H1 (cell line): ENCODE measurements around the gene RBM8A. TPM values are rescaled to one million over a fixed set of nuclear protein-coding genes. Genes with fewer than 3 reads are reported as not detected.

Source experiments
- CTCF ChIA-PET: fragments of 300-600 bp; sonication (Branson Sonifier 250); formaldehyde crosslinking; loops from one replicate; lab custom pipeline; 2021; ENCODE audit not compliant: partially characterized antibody; lab: Charles Lee
- POLR2A ChIA-PET: fragments of 300-600 bp; sonication (Branson Sonifier 250); formaldehyde crosslinking; loops from one replicate; lab custom pipeline; 2021; ENCODE audit warnings: inconsistent platforms; ENCODE audit not compliant: partially characterized antibody; lab: Charles Lee
- DNase-seq, 2 experiments: peaks; one replicate each; pipeline versions ENCODE4 v3.0.0 to v3.0.0-alpha.2; 2010 to 2022; ENCODE audit warnings: low spot score in 2 of 2, low read depth in 1 of 2, mixed read lengths in 1 of 2
- FAIRE-seq: peaks from 2 replicates; lab custom pipeline; 2011; peaks lifted over from hg19 to GRCh38; lab: Jason Lieb, UNC
- H2AFZ ChIP-seq: 2 replicates; pipeline ENCODE4 v1.8.1; 2012; ENCODE audit warnings: low read length, inconsistent platforms
- H2AK5ac ChIP-seq: 2 replicates; pipeline ENCODE4 v1.6.1; 2013; ENCODE audit warnings: low read depth, low read length
- H2BK120ac ChIP-seq: replicated peaks from 2 replicates; pipeline ENCODE3; 2013; ENCODE audit warnings: low read depth, low read length, inconsistent platforms
- H2BK12ac ChIP-seq: 2 replicates; pipeline ENCODE4 v1.6.1; 2013; ENCODE audit warnings: low read depth, low read length
- H2BK15ac ChIP-seq: 2 replicates; pipeline ENCODE4 v1.6.1; 2013; ENCODE audit warnings: low read length
- H2BK20ac ChIP-seq: 2 replicates; pipeline ENCODE4 v1.6.1; 2013; ENCODE audit warnings: low read length
- H2BK5ac ChIP-seq: 2 replicates; pipeline ENCODE4 v1.6.1; 2013; ENCODE audit warnings: low read depth, low read length
- H3K14ac ChIP-seq: 2 replicates; pipeline ENCODE4 v1.6.1; 2013; ENCODE audit warnings: inconsistent platforms; ENCODE audit not compliant: insufficient read length
- H3K18ac ChIP-seq: 2 replicates; pipeline ENCODE4 v1.6.1; 2013; ENCODE audit warnings: low read length; ENCODE audit errors: extremely low read depth
- H3K23ac ChIP-seq: 2 replicates; pipeline ENCODE4 v1.6.1; 2013; ENCODE audit warnings: inconsistent platforms; ENCODE audit not compliant: insufficient read length
- H3K23me2 ChIP-seq: 2 replicates; pipeline ENCODE4 v1.6.1; 2013; ENCODE audit warnings: low read depth, low read length
- H3K27ac ChIP-seq: 2 replicates; pipeline ENCODE4 v1.6.1; 2011; ENCODE audit warnings: low read depth, low read length, inconsistent platforms
- H3K27me3 ChIP-seq, 4 experiments: replicated peaks in 1 of 4; 1 replicate in 1 of 4; 2 replicates in 3 of 4; pipeline versions ENCODE4 v1.6.1 to v1.8.1; 2011 to 2013; ENCODE audit warnings: low read length in 3 of 4, mild to moderate bottlenecking in 3 of 4, inconsistent platforms in 2 of 4, mixed read lengths in 2 of 4, moderate library complexity in 1 of 4; ENCODE audit not compliant: control insufficient read depth in 3 of 4, insufficient read depth in 3 of 4; ENCODE audit errors: extremely low read depth in 1 of 4
- H3K36me3 ChIP-seq, 4 experiments: 2 replicates each; pipeline versions ENCODE4 v1.6.1 to v1.8.1; 2011 to 2013; ENCODE audit warnings: mild to moderate bottlenecking in 4 of 4, low read length in 3 of 4, moderate library complexity in 2 of 4, control low read depth in 1 of 4, inconsistent platforms in 1 of 4; ENCODE audit not compliant: insufficient read depth in 4 of 4, control insufficient read depth in 2 of 4
- H3K4ac ChIP-seq: replicated peaks from 2 replicates; pipeline ENCODE3; 2013; ENCODE audit warnings: low read length, low read depth, mixed read lengths, inconsistent platforms; ENCODE audit not compliant: insufficient read length
- H3K4me1 ChIP-seq, 4 experiments: replicated peaks in 1 of 4; 1 replicate in 1 of 4; 2 replicates in 3 of 4; pipeline versions ENCODE4 v1.6.1 to v1.8.1; 2011 to 2013; ENCODE audit warnings: low read length in 3 of 4, inconsistent platforms in 2 of 4, mixed read lengths in 1 of 4; ENCODE audit not compliant: insufficient read depth in 4 of 4, control insufficient read depth in 3 of 4
- H3K4me2 ChIP-seq, 2 experiments: 2 replicates each; pipeline versions ENCODE4 v1.6.1 to v1.8.1; 2011 to 2013; ENCODE audit warnings: low read depth in 2 of 2, low read length in 2 of 2, control low read depth in 1 of 2, inconsistent platforms in 1 of 2, mild to moderate bottlenecking in 1 of 2; ENCODE audit not compliant: insufficient read depth in 1 of 2
- H3K4me3 ChIP-seq, 4 experiments: fragments of 200-600, 300-600 bp in 1 of 4; sonication (generic), shearing (Covaris generic), sonication (Bioruptor Twin) in 1 of 4; 2 replicates each; pipeline versions ENCODE4 v1.5.1 to v1.8.1; 2011 to 2016; ENCODE audit warnings: low read length in 4 of 4, low read depth in 3 of 4, control low read depth in 2 of 4, inconsistent platforms in 2 of 4, mild to moderate bottlenecking in 2 of 4, mixed read lengths in 1 of 4, moderate library complexity in 1 of 4; ENCODE audit not compliant: insufficient read depth in 2 of 4; ENCODE audit errors: extremely low read depth in 1 of 4
- H3K56ac ChIP-seq: replicated peaks from 2 replicates; pipeline ENCODE3; 2013; ENCODE audit warnings: low read depth, mild to moderate bottlenecking, mixed read lengths, low read length, inconsistent platforms; ENCODE audit not compliant: insufficient read length
- H3K79me1 ChIP-seq: 2 replicates; pipeline ENCODE4 v1.6.1; 2013; ENCODE audit warnings: low read depth, low read length, control low read depth
- H3K79me2 ChIP-seq, 2 experiments: 2 replicates each; pipeline versions ENCODE4 v1.6.1 to v1.8.1; 2012 to 2013; ENCODE audit warnings: low read length in 2 of 2, mild to moderate bottlenecking in 2 of 2, inconsistent platforms in 1 of 2; ENCODE audit not compliant: insufficient read depth in 2 of 2, control insufficient read depth in 1 of 2
- H3K9ac ChIP-seq, 4 experiments: replicated peaks in 1 of 4; 1 replicate in 1 of 4; 2 replicates in 3 of 4; pipeline versions ENCODE4 v1.6.1 to v1.8.1; 2011 to 2013; ENCODE audit warnings: low read depth in 3 of 4, low read length in 3 of 4, control low read depth in 2 of 4, mild to moderate bottlenecking in 2 of 4, moderate library complexity in 2 of 4, inconsistent platforms in 1 of 4; ENCODE audit errors: extremely low read depth in 1 of 4
- H3K9me3 ChIP-seq, 2 experiments: 2 replicates each; pipeline versions ENCODE4 v1.6.1 to v1.8.1; 2012 to 2013; ENCODE audit warnings: mild to moderate bottlenecking in 2 of 2, moderate library complexity in 2 of 2, control low read depth in 1 of 2, inconsistent platforms in 1 of 2, low read depth in 1 of 2, low read length in 1 of 2, mixed read lengths in 1 of 2; ENCODE audit not compliant: insufficient read depth in 2 of 2
- H4K20me1 ChIP-seq, 2 experiments: replicated peaks in 1 of 2; 2 replicates each; pipeline versions ENCODE3 to v1.8.1; 2011 to 2013; ENCODE audit warnings: inconsistent platforms in 2 of 2, low read length in 2 of 2, mild to moderate bottlenecking in 1 of 2; ENCODE audit not compliant: insufficient read depth in 2 of 2, control insufficient read depth in 1 of 2
- H4K5ac ChIP-seq: 2 replicates; pipeline ENCODE4 v1.6.1; 2013; ENCODE audit warnings: low read length, low read depth, mixed read lengths, inconsistent platforms; ENCODE audit not compliant: insufficient read length
- H4K8ac ChIP-seq: 2 replicates; pipeline ENCODE4 v1.8.0; 2013; ENCODE audit warnings: mild to moderate bottlenecking, moderate library complexity, low read length, inconsistent platforms; ENCODE audit not compliant: insufficient read depth; ENCODE audit errors: extremely low read depth
- H4K91ac ChIP-seq: replicated peaks from 2 replicates; pipeline ENCODE3; 2013; ENCODE audit warnings: low read length, mixed read lengths, inconsistent platforms; ENCODE audit not compliant: insufficient read length
- ASH2L ChIP-seq: fragments of 200-600, 300-600 bp; sonication (generic); IDR thresholded peaks from one replicate; pipeline ENCODE4 v1.7.1; 2017; ENCODE audit warnings: low read length
- BACH1 ChIP-seq: IDR thresholded peaks from 2 replicates; pipeline ENCODE4 v1.6.1; 2012; ENCODE audit warnings: low read length, improper control_type of control experiment
- BRCA1 ChIP-seq: IDR thresholded peaks from 2 replicates; pipeline ENCODE4 v1.6.1; 2012; ENCODE audit warnings: low read depth, low read length, improper control_type of control experiment
- CHD1 ChIP-seq: IDR thresholded peaks from 2 replicates; pipeline ENCODE4 v1.6.1; 2012; ENCODE audit warnings: low read depth, low read length, improper control_type of control experiment
- GTF2F1 ChIP-seq: IDR thresholded peaks from 2 replicates; pipeline ENCODE4 v1.6.1; 2012; ENCODE audit warnings: low read depth, low read length, improper control_type of control experiment, borderline replicate concordance
- KDM5A ChIP-seq: fragments of 200-600 bp; IDR thresholded peaks from 2 replicates; pipeline ENCODE4 v1.7.1; 2012; ENCODE audit warnings: mild to moderate bottlenecking, low read length, inconsistent platforms, mixed read lengths
- POLR2A ChIP-seq, 2 experiments: IDR thresholded peaks; 1 replicate in 1 of 2; 2 replicates in 1 of 2; pipeline ENCODE4 v1.6.1; 2011; ENCODE audit warnings: low read depth in 2 of 2, low read length in 2 of 2, mild to moderate bottlenecking in 2 of 2; ENCODE audit errors: control extremely low read depth in 1 of 2
- POU5F1 ChIP-seq: IDR thresholded peaks from 2 replicates; pipeline ENCODE4 v1.6.1; 2011; ENCODE audit warnings: low read depth, mild to moderate bottlenecking, low read length, moderate library complexity
- RAD21 ChIP-seq, 2 experiments: IDR thresholded peaks in 1 of 2; conservative IDR thresholded peaks in 1 of 2; 2 replicates each; pipeline ENCODE4 v1.6.1; 2011; ENCODE audit warnings: low read depth in 2 of 2, low read length in 2 of 2, improper control_type of control experiment in 1 of 2, inconsistent platforms in 1 of 2, mild to moderate bottlenecking in 1 of 2, moderate library complexity in 1 of 2
- SAP30 ChIP-seq: fragments of 300-600 bp; sonication (generic); IDR thresholded peaks from 2 replicates; pipeline ENCODE4 v1.7.1; 2012; ENCODE audit warnings: low read length, moderate library complexity, mild to moderate bottlenecking, inconsistent platforms; ENCODE audit not compliant: insufficient read depth, insufficient replicate concordance
- SIX5 ChIP-seq: IDR thresholded peaks from 2 replicates; pipeline ENCODE4 v1.6.1; 2011; ENCODE audit warnings: mild to moderate bottlenecking, low read depth, low read length
- WGBS, 2 experiments: shearing (Covaris generic) in 1 of 2; methylation state at CpG; one replicate each; pipeline versions ENCODE4 v1.1.6 to v1.1.7; 2013 to 2015; ENCODE audit warnings: low lambda C conversion rate in 2 of 2, mixed read lengths in 2 of 2, inconsistent platforms in 1 of 2, low coverage in 1 of 2, missing lambda C conversion rate in 1 of 2; ENCODE audit not compliant: insufficient replicate concordance in 2 of 2, insufficient coverage in 1 of 2, insufficient read length in 1 of 2; ENCODE audit errors: extremely low coverage in 1 of 2, missing lambda C conversion rate in 1 of 2; 5-methylcytosine and 5-hydroxymethylcytosine counted together
- polyA plus RNA-seq, 7 experiments: library from polyadenylated mRNA; depleted of rRNA in 3 of 7; stranded (reverse) in 5 of 7; unstranded in 2 of 7; fragments of >200 nt in 5 of 7; fragments of 200-250 nt in 2 of 7; gene quantifications; 1 replicate in 5 of 7; 2 replicates in 1 of 7; 4 replicates in 1 of 7; pipeline versions ENCODE4 v1.2.1 to v1.2.3, GENCODE V29; 2011 to 2013; ENCODE audit warnings: missing spikeins in 2 of 7, mixed read lengths in 2 of 7
- total RNA-seq: library from RNA; stranded (reverse); fragmentation: NEBNext Ultra II Directional; extraction: Animal tissue kit (Norgen Biotek cat#: 25700); gene quantifications from 2 replicates; pipeline ENCODE4 v1.2.1, GENCODE V29; 2021
- TF ChIP-seq, protein P1 (sequence below): IDR thresholded peaks from 2 replicates; pipeline ENCODE4 v1.6.1; 2011; ENCODE audit warnings: low read length, improper control_type of control experiment
- TF ChIP-seq, protein P2 (sequence below): IDR thresholded peaks from 2 replicates; pipeline ENCODE4 v1.6.1; 2011; ENCODE audit warnings: low read depth, mild to moderate bottlenecking, low read length; ENCODE audit not compliant: insufficient read depth

RBM8A gene
- total and polyA plus RNA-seq, 2 of the 8 experiments (the other 6 are each of a cell fraction or from before 2014, with no cell fraction given) = 125 to 216 TPM

DNA sequence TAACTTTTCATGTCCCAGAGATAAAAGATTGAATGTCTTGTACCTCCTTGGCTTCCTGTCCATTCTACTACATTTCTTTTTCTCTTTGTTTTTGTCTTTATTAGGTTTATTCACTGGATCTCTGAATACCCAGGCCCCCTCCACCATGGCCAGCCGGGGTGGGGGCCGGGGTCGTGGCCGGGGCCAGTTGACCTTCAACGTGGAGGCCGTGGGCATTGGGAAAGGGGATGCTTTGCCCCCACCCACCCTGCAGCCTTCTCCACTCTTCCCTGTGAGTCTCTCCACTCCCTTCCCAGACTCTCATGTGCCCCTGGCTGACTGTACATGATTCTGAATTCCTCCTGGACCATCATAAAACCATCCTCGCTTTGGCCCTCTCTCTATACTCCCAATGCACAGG lies 47.4 kb upstream of the RBM8A start:
- no peak overlapping the region for H3K23ac ChIP-seq
- peaks cover 2 to 16% (median 12%) of the 10 kb centered on the region in 4 experiments; a peak in 5 of 7 replicates for H3K4me1 ChIP-seq
- H3K27me3 ChIP-seq = no peaks in the 10 kb centered on the region
- no peak overlapping the region for H2BK5ac ChIP-seq
- H2BK20ac ChIP-seq = no peak overlapping the region
- no peak overlapping the region for H2BK15ac ChIP-seq
- no peak overlapping the region for H2AK5ac ChIP-seq
- H3K4ac ChIP-seq = no peak overlapping the region
- H3K23me2 ChIP-seq = peaks cover 3% of the 10 kb centered on the region; the same call in 1 of the 2 replicates
- DNase-seq = no peak
- H4K8ac ChIP-seq = no peak overlapping the region
- no peak overlapping the region for H4K91ac ChIP-seq
- no peaks in the 10 kb centered on the region for H3K36me3 ChIP-seq
- no peak overlapping the region for H4K5ac ChIP-seq
- no peak overlapping the region for H3K4me2 ChIP-seq
- H2AFZ ChIP-seq = no peak overlapping the region
- H4K20me1 ChIP-seq = no peaks in the 10 kb centered on the region
- no peak overlapping the region for H3K4me3 ChIP-seq
- no peak overlapping the region for H3K9ac ChIP-seq
- 100% methylated on average over 3 of the region's 7 CpGs; no CpG with 5 or more reads in 1 of the 2 experiments for WGBS, 2 experiments
- no peak overlapping the region for H3K27ac ChIP-seq
- H3K14ac ChIP-seq = no peak overlapping the region
- CTCF ChIA-PET = interaction anchor here (5.7 to 8.7 kb wide), 3 partner anchors 34 to 83 kb away, joined by 34 to 152 read pairs (median 58); no protein-coding TSS in a partner anchor
- H3K18ac ChIP-seq = no peak overlapping the region
- no peaks in the 10 kb centered on the region for H3K79me1 ChIP-seq
- FAIRE-seq = no peak
- no peaks in the 10 kb centered on the region for H3K79me2 ChIP-seq
- POLR2A ChIA-PET = interaction anchor here (1.0 to 1.2 kb wide), 2 partner anchors 16 to 18 kb away, joined by 3 read pairs; no protein-coding TSS in a partner anchor
- H2BK12ac ChIP-seq = no peak overlapping the region
- H3K9me3 ChIP-seq = no peaks in the 10 kb centered on the region
- no peak overlapping the region for H3K56ac ChIP-seq
- no peak overlapping the region for H2BK120ac ChIP-seq
- TF ChIP-seq KDM5A (no peak), BRCA1 (no peak), POU5F1 (no peak), BACH1 (no peak), RAD21 (IDR thresholded peaks at IDR 0.05 in 1 of 2, conservative IDR thresholded peaks at IDR 0.05 in 1 of 2; ENCODE audit: low read depth in 2 of 2, low read length in 2 of 2) (no peak), CHD1 (no peak), POLR2A (IDR thresholded peaks at IDR 0.05; ENCODE audit: control extremely low read depth in 1 of 2, low read depth in 2 of 2, low read length in 2 of 2) (no peak), ASH2L (no peak), SAP30 (no peak), GTF2F1 (no peak), SIX5 (no peak)
- TF ChIP-seq, protein P1, sequence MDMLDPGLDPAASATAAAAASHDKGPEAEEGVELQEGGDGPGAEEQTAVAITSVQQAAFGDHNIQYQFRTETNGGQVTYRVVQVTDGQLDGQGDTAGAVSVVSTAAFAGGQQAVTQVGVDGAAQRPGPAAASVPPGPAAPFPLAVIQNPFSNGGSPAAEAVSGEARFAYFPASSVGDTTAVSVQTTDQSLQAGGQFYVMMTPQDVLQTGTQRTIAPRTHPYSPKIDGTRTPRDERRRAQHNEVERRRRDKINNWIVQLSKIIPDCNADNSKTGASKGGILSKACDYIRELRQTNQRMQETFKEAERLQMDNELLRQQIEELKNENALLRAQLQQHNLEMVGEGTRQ = no peak
- TF ChIP-seq, protein P2, sequence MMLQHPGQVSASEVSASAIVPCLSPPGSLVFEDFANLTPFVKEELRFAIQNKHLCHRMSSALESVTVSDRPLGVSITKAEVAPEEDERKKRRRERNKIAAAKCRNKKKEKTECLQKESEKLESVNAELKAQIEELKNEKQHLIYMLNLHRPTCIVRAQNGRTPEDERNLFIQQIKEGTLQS = no peak
